HG03159 (cell line): Measurements from ENCODE around the gene CYB5RL.
"Not testable (repeated sequence)": the region's sequence is repeated elsewhere in the genome, so short reads cannot be mapped to it uniquely, and the experiment has no call there.

ENCODE experiments used
- ATAC-seq: cut with Tn5 transposase; IDR thresholded peaks from one replicate; pipeline ENCODE4 v1.9.1; 2021; ENCODE audit warnings: mild to moderate bottlenecking, moderate library complexity; ENCODE audit not compliant: unreplicated experiment

CYB5RL gene

GRCh38 chr1:54227091-54227602, 27.3 kb upstream of the CYB5RL start:
- no peak for ATAC-seq

- no peak for ATAC-seq
These were observed 26.2 kb upstream of the CYB5RL start for GRCh38 chr1:54225986-54226559.

- ATAC-seq, result no peak
These were observed 25.5 kb upstream of the CYB5RL start for GRCh38 chr1:54225378-54225777.

- ATAC-seq, result no peak
These were observed 24.4 kb upstream of the CYB5RL start for GRCh38 chr1:54224233-54224632.

- no peak for ATAC-seq
These were observed 23.8 kb upstream of the CYB5RL start for GRCh38 chr1:54223441-54224202.

GRCh38 chr1:54222711-54223110, 22.9 kb upstream of the CYB5RL start:
- ATAC-seq, result no peak

- no peak for ATAC-seq
These were observed 22.1 kb upstream of the CYB5RL start for GRCh38 chr1:54221867-54222484.

GRCh38 chr1:54221113-54221834, 21.4 kb upstream of the CYB5RL start:
- no peak for ATAC-seq

- ATAC-seq, result no peak
These were observed 20.4 kb upstream of the CYB5RL start for GRCh38 chr1:54220004-54220811.

- no peak for ATAC-seq
These were observed 19.8 kb upstream of the CYB5RL start for GRCh38 chr1:54219688-54220003.

- no peak for ATAC-seq
These were observed 19.3 kb upstream of the CYB5RL start for GRCh38 chr1:54218883-54219687.

GRCh38 chr1:54215523-54215922, 15.7 kb upstream of the CYB5RL start:
- ATAC-seq, result no peak

- no peak for ATAC-seq
These were observed 13.0 kb upstream of the CYB5RL start for GRCh38 chr1:54212872-54213271.

- ATAC-seq, result not testable (repeated sequence)
These were observed 8.1 kb upstream of the CYB5RL start for GRCh38 chr1:54207896-54208295.

GRCh38 chr1:54207287-54207686, 7.5 kb upstream of the CYB5RL start:
- ATAC-seq, result no peak

- ATAC-seq, result no peak
These were observed 4.4 kb upstream of the CYB5RL start for GRCh38 chr1:54204199-54204598.

- peak; percentile 20 for ATAC-seq
These were observed 728 bp upstream of the CYB5RL start for GRCh38 chr1:54200519-54200997.

GRCh38 chr1:54199151-54199764, 572 bp downstream of the CYB5RL start:
- ATAC-seq, result peak; percentile 10

- ATAC-seq, result no peak
These were observed 6.4 kb downstream of the CYB5RL start for GRCh38 chr1:54193453-54193852.
